Neural crest cell (in vitro differentiated cells): ENCODE data around the gene SLC29A4. TPM values are rescaled to one million over a fixed set of nuclear protein-coding genes. Genes with fewer than 3 reads are reported as not detected.

Source experiments
- DNase-seq: peaks from one replicate; pipeline ENCODE4 v3.0.0; 2021; ENCODE audit warnings: low read depth, mixed read lengths, low spot score
- H3K27ac Mint-ChIP-seq: one replicate; pipeline ENCODE4 v1.8.0; 2021; ENCODE audit warnings: mild to moderate bottlenecking, mixed read lengths; ENCODE audit not compliant: unreplicated experiment
- H3K27me3 Mint-ChIP-seq: 2 replicates; pipeline ENCODE4 v1.8.0; 2021; ENCODE audit warnings: low read depth, mild to moderate bottlenecking, mixed read lengths
- H3K36me3 Mint-ChIP-seq: 2 replicates; pipeline ENCODE4 v1.8.0; 2021; ENCODE audit warnings: low read depth, mild to moderate bottlenecking, mixed read lengths
- H3K4me1 Mint-ChIP-seq: 2 replicates; pipeline ENCODE4 v1.8.0; 2021; ENCODE audit warnings: mixed read lengths
- H3K4me3 Mint-ChIP-seq: one replicate; pipeline ENCODE4 v1.8.0; 2021; ENCODE audit warnings: mild to moderate bottlenecking, mixed read lengths
- H3K9me3 Mint-ChIP-seq: 2 replicates; pipeline ENCODE4 v1.8.0; 2021; ENCODE audit warnings: mixed read lengths
- CTCF ChIP-seq: fragments of 200-600 bp; sonication (generic); conservative IDR thresholded peaks from 2 replicates; pipeline ENCODE4 v1.5.0; 2021; ENCODE audit warnings: antibody characterized with exemption, mild to moderate bottlenecking
- total RNA-seq: library from RNA; stranded (reverse); gene quantifications from 2 replicates; pipeline ENCODE4 v1.2.1, GENCODE V29; 2021

Gene SLC29A4
- total RNA-seq, 1 donor from 2014 or later, result 40.0 TPM

DNA sequence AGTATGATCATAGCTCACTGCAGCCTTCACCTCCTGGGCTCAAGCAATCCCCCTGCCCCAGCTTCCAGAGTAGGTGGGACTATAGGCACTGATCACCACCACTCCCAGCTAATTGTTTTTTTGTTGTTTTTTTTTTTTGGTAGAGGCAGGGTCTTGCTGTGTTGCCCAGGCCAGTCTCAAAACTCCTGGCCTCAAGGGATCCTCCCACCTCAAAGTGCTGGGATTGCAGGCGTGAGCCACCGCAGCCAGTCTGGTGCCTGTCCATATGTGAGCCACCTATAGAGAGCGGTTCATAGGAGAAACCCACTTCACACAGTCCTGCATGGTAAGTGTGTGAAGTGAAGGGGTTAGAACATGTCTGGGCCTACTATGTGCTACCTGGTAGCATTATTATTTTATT is 47.5 kb downstream of the SLC29A4 start:
- no peak for TF ChIP-seq CTCF
- no peaks in the 10 kb centered on the region for H3K4me1 Mint-ChIP-seq
- no peak overlapping the region for H3K4me3 Mint-ChIP-seq
- no peak overlapping the region for H3K27ac Mint-ChIP-seq
- no peaks in the 10 kb centered on the region for H3K9me3 Mint-ChIP-seq
- peaks cover 17% of the 10 kb centered on the region for H3K36me3 Mint-ChIP-seq
- DNase-seq, result no peak
- no peaks in the 10 kb centered on the region for H3K27me3 Mint-ChIP-seq

- DNase-seq, result no peak
- H3K27me3 Mint-ChIP-seq, result no peaks in the 10 kb centered on the region
- H3K4me3 Mint-ChIP-seq, result no peak overlapping the region
- no peaks in the 10 kb centered on the region for H3K9me3 Mint-ChIP-seq
- no peak for TF ChIP-seq CTCF
- no peaks in the 10 kb centered on the region for H3K4me1 Mint-ChIP-seq
- no peak overlapping the region for H3K27ac Mint-ChIP-seq
- H3K36me3 Mint-ChIP-seq, result peaks cover 31% of the 10 kb centered on the region
Measured at GRCh38 chr7:5332579-5332978, 49.8 kb downstream of the SLC29A4 start.

DNA sequence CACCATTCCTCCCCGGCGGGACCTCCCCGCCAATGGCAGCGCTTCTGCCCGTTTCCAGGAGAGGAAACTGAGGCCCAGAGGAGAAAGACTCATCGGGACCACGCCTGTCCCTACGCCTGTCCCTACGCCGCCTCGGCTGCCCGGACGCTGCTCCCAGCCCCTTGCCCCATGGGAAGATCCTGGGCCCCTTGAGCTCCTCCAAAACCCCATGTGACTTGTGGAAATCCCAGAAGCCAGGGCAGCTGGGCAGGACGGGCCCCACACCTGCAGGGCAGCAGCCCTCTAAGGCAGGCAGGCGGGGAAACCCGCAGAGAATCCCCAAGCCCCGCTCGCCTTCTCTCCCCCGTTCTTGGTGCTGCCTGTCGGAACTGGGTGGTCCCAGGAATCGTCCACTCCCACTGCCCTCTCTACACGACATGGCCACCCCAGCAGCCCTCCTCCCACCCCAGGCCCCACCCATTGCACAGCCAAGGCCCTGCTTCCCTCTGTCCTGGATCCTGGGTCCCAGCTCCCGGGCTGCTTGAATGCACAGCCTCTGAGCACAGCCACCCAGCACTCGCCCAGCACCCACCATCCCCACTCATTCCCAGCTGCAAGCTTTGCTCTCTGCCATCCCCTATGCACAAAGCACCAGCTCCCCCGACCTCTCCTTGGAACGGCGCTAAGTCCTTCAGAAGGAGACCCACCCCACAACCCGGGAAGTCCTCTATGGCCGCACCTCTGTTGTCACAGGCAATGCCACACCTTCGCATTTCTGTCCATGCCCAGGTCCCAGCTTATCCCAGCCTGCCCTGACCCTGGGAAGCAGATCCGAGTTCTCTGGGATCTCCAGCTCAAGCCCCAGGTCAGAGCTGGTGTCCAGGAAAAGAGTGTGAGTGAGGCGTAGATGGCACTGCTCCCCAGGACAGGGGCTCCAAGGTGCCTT is 50.6 kb downstream of the SLC29A4 start:
- Mint-ChIP-seq H3K36me3 (peaks cover 36% of the 10 kb centered on the region), H3K27ac (peak overlapping the region; percentile 84)

GRCh38 chr7:5334671-5335070 is 51.9 kb downstream of the SLC29A4 start:
- Mint-ChIP-seq H3K27me3 (no peaks in the 10 kb centered on the region), H3K9me3 (no peaks in the 10 kb centered on the region), H3K4me1 (no peaks in the 10 kb centered on the region), H3K4me3 (no peak overlapping the region), H3K27ac (no peak overlapping the region), H3K36me3 (peaks cover 36% of the 10 kb centered on the region)
- TF ChIP-seq CTCF, result no peak
- no peak for DNase-seq

More for the DNA sequence above, 50.6 kb downstream of the SLC29A4 start:
- H3K4me3 Mint-ChIP-seq, result no peak overlapping the region
- DNase-seq, result no peak
- no peaks in the 10 kb centered on the region for H3K4me1 Mint-ChIP-seq
- TF ChIP-seq CTCF, result no peak
- H3K27me3 Mint-ChIP-seq, result no peaks in the 10 kb centered on the region
- no peaks in the 10 kb centered on the region for H3K9me3 Mint-ChIP-seq

- H3K27me3 Mint-ChIP-seq, result no peaks in the 10 kb centered on the region
Measured at GRCh38 chr7:5337047-5337446, 54.3 kb downstream of the SLC29A4 start.

More at GRCh38 chr7:5337047-5337446, 54.3 kb downstream of the SLC29A4 start:
- no peaks in the 10 kb centered on the region for H3K9me3 Mint-ChIP-seq
- TF ChIP-seq CTCF, result no peak
- H3K36me3 Mint-ChIP-seq, result peaks cover 42% of the 10 kb centered on the region
- no peak overlapping the region for H3K4me3 Mint-ChIP-seq
- H3K27ac Mint-ChIP-seq, result no peak overlapping the region
- H3K4me1 Mint-ChIP-seq, result no peaks in the 10 kb centered on the region
- no peak for DNase-seq
